Neural cell (in vitro differentiated cells): ENCODE measurements around the gene MAGI1. TPM values are rescaled to one million over a fixed set of nuclear protein-coding genes. Genes with fewer than 3 reads are reported as not detected.

Source experiments
- H2AFZ ChIP-seq: fragments of 200-600, 300-800 bp; sonication (generic), shearing (Covaris generic); 2 replicates; pipeline ENCODE4 v1.6.0; 2014; ENCODE audit warnings: low read depth, mild to moderate bottlenecking, antibody characterized with exemption, low read length, moderate library complexity
- H3F3A ChIP-seq: fragments of 200-600 bp; shearing (Covaris generic); 2 replicates; pipeline ENCODE4 v1.6.1; 2016; ENCODE audit warnings: mild to moderate bottlenecking, moderate library complexity, mixed read lengths, antibody characterized with exemption, low read length; ENCODE audit not compliant: insufficient read depth, poor library complexity, severe bottlenecking
- H3K27ac ChIP-seq: fragments of 200-600, 300-800 bp; sonication (generic), shearing (Covaris generic); 2 replicates; pipeline ENCODE4 v1.5.1; 2014; ENCODE audit warnings: mild to moderate bottlenecking, low read length, moderate library complexity
- H3K27me3 ChIP-seq: fragments of 300-800, 200-600 bp; sonication (generic), shearing (Covaris generic); 2 replicates; pipeline ENCODE4 v1.6.0; 2014; ENCODE audit warnings: mild to moderate bottlenecking, low read depth, low read length, moderate library complexity; ENCODE audit not compliant: insufficient read depth
- H3K36me3 ChIP-seq: fragments of 300-800, 200-600 bp; sonication (generic), shearing (Covaris generic); 2 replicates; pipeline ENCODE4 v1.5.1; 2014; ENCODE audit warnings: mild to moderate bottlenecking, antibody characterized with exemption, low read length, moderate library complexity; ENCODE audit not compliant: insufficient read depth
- H3K4me2 ChIP-seq: fragments of 300-800, 200-600 bp; sonication (generic), shearing (Covaris generic); 2 replicates; pipeline ENCODE4 v1.6.0; 2014; ENCODE audit warnings: mild to moderate bottlenecking, low read length
- H3K4me3 ChIP-seq: fragments of 300-800, 200-600 bp; sonication (generic), shearing (Covaris generic); 2 replicates; pipeline ENCODE4 v1.5.1; 2014; ENCODE audit warnings: mild to moderate bottlenecking, low read length, moderate library complexity
- H3K79me2 ChIP-seq: fragments of 200-600 bp; shearing (Covaris generic); replicated peaks from 2 replicates; pipeline ENCODE4 v1.6.0; 2014; ENCODE audit warnings: mild to moderate bottlenecking, low read length, moderate library complexity; ENCODE audit not compliant: insufficient read depth
- H3K9ac ChIP-seq: fragments of 300-800, 200-600 bp; sonication (generic), shearing (Covaris generic); 2 replicates; pipeline ENCODE4 v1.6.1; 2016; ENCODE audit warnings: mild to moderate bottlenecking, low read length, mixed read lengths
- H3K9me2 ChIP-seq: fragments of 200-600 bp; shearing (Covaris generic); 2 replicates; pipeline ENCODE4 v1.6.1; 2016; ENCODE audit warnings: mild to moderate bottlenecking, low read length, mixed read lengths; ENCODE audit not compliant: insufficient read depth
- H3K9me3 ChIP-seq: fragments of 200-600, 300-800 bp; sonication (generic), shearing (Covaris generic); 2 replicates; pipeline ENCODE4 v1.6.1; 2016; ENCODE audit warnings: mild to moderate bottlenecking, mixed run types, low read length, moderate library complexity, mixed read lengths
- H4K20me1 ChIP-seq: fragments of 200-600 bp; shearing (Covaris generic); 2 replicates; pipeline ENCODE4 v1.6.1; 2016; ENCODE audit warnings: mild to moderate bottlenecking, mixed run types; ENCODE audit not compliant: insufficient read depth
- EP300 ChIP-seq: fragments of 450-650 bp; conservative IDR thresholded peaks from 2 replicates; pipeline ENCODE4 v1.6.1; 2014; ENCODE audit warnings: antibody characterized with exemption, mild to moderate bottlenecking, moderate library complexity; ENCODE audit not compliant: poor library complexity, severe bottlenecking
- EZH2 ChIP-seq: fragments of 200-600, 300-800 bp; shearing (Covaris generic), sonication (generic); IDR thresholded peaks from 2 replicates; pipeline ENCODE4 v1.6.1; 2014; ENCODE audit warnings: antibody characterized with exemption, low read length, borderline replicate concordance, mild to moderate bottlenecking; ENCODE audit not compliant: insufficient read depth, poor library complexity, severe bottlenecking
- MXI1 ChIP-seq: fragments of 450-650 bp; conservative IDR thresholded peaks from 2 replicates; pipeline ENCODE4 v1.6.1; 2014; ENCODE audit warnings: antibody characterized with exemption, mild to moderate bottlenecking; ENCODE audit not compliant: poor library complexity, severe bottlenecking
- POLR2AphosphoS5 ChIP-seq: IDR thresholded peaks from 2 replicates; pipeline ENCODE4 v1.6.1; 2012
- RAD21 ChIP-seq: fragments of 450-650 bp; conservative IDR thresholded peaks from 2 replicates; pipeline ENCODE4 v1.6.1; 2014; ENCODE audit warnings: antibody characterized with exemption, mild to moderate bottlenecking, moderate library complexity
- SMC3 ChIP-seq: fragments of 450-650 bp; conservative IDR thresholded peaks from 2 replicates; pipeline ENCODE4 v1.6.1; 2014; ENCODE audit warnings: antibody characterized with exemption, mild to moderate bottlenecking, moderate library complexity; ENCODE audit not compliant: poor library complexity
- TAF1 ChIP-seq: IDR thresholded peaks from 2 replicates; pipeline ENCODE4 v1.6.1; 2012; ENCODE audit warnings: low read depth
- polyA plus RNA-seq: library from polyadenylated mRNA; depleted of rRNA; stranded (reverse); fragments of >200 nt; gene quantifications from 2 replicates; pipeline ENCODE4 v1.2.3, GENCODE V29; 2014
- TF ChIP-seq, protein P1 (sequence below): fragments of 450-650 bp; IDR thresholded peaks from 2 replicates; pipeline ENCODE4 v1.5.1; 2014; ENCODE audit warnings: antibody characterized with exemption, mild to moderate bottlenecking, moderate library complexity; ENCODE audit not compliant: poor library complexity, severe bottlenecking
- TF ChIP-seq, protein P2 (sequence below): IDR thresholded peaks from 2 replicates; pipeline ENCODE4 v1.6.1; 2012; ENCODE audit warnings: borderline replicate concordance

The MAGI1 gene
- polyA plus RNA-seq, 1 donor from 2014 or later, result 44.7 TPM

DNA sequence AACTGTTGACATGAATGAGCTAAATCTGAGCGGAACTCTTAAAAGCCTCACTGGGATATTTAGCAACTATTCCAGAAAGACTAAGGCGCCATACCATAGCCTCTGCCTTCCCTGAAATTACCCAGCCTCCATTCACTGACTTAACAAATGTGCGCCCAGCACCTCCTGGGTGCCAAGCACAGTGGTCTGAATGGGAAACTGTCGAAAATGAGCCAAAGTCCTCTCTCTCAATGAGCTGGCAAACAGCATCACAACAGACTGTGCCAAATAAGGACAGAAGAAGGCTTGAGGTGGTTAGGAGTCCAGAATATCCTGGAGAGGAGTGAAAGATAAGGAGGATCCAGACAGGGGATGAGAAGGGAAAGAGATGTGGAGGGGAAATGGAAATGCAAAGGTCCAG, 332.4 kb downstream of the MAGI1 start:
- H3K4me3 ChIP-seq, result no peak overlapping the region
- no peaks in the 10 kb centered on the region for H3F3A ChIP-seq
- no peaks in the 10 kb centered on the region for H3K36me3 ChIP-seq
- H3K79me2 ChIP-seq, result no peaks in the 10 kb centered on the region
- no peak for TF ChIP-seq EZH2
- TF ChIP-seq POLR2AphosphoS5, result no peak
- no peak for TF ChIP-seq EP300
- H3K9me3 ChIP-seq, result no peaks in the 10 kb centered on the region
- H2AFZ ChIP-seq, result no peak overlapping the region
- no peak overlapping the region for H3K4me2 ChIP-seq
- H3K27me3 ChIP-seq, result no peaks in the 10 kb centered on the region
- H3K9me2 ChIP-seq, result no peaks in the 10 kb centered on the region
- H3K27ac ChIP-seq, result no peak overlapping the region
- no peak overlapping the region for H3K9ac ChIP-seq
- no peaks in the 10 kb centered on the region for H4K20me1 ChIP-seq

DNA sequence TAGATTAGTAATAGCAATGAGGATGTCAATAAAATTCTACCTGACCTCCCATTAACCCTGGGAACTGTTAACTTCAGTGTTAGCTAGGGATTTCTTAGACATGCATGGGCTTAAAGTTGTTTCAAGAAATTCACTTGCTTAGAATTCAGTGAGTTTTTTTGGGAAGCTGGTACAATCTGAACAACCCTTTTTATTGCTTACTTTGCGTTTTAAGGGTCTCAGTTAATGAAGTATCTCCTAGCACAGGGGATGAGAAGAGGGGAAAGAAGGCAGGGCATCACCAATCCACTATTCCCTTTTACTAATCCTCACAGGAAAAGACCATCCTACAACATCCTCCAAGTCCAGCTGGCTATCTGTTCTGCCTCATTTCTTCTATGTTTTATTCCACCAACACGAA, 334.9 kb downstream of the MAGI1 start:
- TF ChIP-seq, protein P1, sequence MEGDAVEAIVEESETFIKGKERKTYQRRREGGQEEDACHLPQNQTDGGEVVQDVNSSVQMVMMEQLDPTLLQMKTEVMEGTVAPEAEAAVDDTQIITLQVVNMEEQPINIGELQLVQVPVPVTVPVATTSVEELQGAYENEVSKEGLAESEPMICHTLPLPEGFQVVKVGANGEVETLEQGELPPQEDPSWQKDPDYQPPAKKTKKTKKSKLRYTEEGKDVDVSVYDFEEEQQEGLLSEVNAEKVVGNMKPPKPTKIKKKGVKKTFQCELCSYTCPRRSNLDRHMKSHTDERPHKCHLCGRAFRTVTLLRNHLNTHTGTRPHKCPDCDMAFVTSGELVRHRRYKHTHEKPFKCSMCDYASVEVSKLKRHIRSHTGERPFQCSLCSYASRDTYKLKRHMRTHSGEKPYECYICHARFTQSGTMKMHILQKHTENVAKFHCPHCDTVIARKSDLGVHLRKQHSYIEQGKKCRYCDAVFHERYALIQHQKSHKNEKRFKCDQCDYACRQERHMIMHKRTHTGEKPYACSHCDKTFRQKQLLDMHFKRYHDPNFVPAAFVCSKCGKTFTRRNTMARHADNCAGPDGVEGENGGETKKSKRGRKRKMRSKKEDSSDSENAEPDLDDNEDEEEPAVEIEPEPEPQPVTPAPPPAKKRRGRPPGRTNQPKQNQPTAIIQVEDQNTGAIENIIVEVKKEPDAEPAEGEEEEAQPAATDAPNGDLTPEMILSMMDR, result no peak
- no peak for TF ChIP-seq TAF1
- TF ChIP-seq EP300, result no peak
- TF ChIP-seq MXI1, result no peak
- no peak for TF ChIP-seq EZH2
- TF ChIP-seq SMC3, result no peak
- TF ChIP-seq, protein P2, sequence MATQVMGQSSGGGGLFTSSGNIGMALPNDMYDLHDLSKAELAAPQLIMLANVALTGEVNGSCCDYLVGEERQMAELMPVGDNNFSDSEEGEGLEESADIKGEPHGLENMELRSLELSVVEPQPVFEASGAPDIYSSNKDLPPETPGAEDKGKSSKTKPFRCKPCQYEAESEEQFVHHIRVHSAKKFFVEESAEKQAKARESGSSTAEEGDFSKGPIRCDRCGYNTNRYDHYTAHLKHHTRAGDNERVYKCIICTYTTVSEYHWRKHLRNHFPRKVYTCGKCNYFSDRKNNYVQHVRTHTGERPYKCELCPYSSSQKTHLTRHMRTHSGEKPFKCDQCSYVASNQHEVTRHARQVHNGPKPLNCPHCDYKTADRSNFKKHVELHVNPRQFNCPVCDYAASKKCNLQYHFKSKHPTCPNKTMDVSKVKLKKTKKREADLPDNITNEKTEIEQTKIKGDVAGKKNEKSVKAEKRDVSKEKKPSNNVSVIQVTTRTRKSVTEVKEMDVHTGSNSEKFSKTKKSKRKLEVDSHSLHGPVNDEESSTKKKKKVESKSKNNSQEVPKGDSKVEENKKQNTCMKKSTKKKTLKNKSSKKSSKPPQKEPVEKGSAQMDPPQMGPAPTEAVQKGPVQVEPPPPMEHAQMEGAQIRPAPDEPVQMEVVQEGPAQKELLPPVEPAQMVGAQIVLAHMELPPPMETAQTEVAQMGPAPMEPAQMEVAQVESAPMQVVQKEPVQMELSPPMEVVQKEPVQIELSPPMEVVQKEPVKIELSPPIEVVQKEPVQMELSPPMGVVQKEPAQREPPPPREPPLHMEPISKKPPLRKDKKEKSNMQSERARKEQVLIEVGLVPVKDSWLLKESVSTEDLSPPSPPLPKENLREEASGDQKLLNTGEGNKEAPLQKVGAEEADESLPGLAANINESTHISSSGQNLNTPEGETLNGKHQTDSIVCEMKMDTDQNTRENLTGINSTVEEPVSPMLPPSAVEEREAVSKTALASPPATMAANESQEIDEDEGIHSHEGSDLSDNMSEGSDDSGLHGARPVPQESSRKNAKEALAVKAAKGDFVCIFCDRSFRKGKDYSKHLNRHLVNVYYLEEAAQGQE, result no peak
- TF ChIP-seq POLR2AphosphoS5, result no peak
- TF ChIP-seq RAD21, result no peak
- Histone ChIP-seq H3K9me2 (no peaks in the 10 kb centered on the region), H3K79me2 (no peaks in the 10 kb centered on the region), H4K20me1 (no peaks in the 10 kb centered on the region), H3K4me2 (no peak overlapping the region), H3K9me3 (no peaks in the 10 kb centered on the region), H2AFZ (no peak overlapping the region), H3K27ac (no peak overlapping the region), H3K36me3 (no peaks in the 10 kb centered on the region), H3K27me3 (no peaks in the 10 kb centered on the region), H3F3A (no peaks in the 10 kb centered on the region), H3K9ac (no peak overlapping the region), H3K4me3 (no peak overlapping the region)

DNA sequence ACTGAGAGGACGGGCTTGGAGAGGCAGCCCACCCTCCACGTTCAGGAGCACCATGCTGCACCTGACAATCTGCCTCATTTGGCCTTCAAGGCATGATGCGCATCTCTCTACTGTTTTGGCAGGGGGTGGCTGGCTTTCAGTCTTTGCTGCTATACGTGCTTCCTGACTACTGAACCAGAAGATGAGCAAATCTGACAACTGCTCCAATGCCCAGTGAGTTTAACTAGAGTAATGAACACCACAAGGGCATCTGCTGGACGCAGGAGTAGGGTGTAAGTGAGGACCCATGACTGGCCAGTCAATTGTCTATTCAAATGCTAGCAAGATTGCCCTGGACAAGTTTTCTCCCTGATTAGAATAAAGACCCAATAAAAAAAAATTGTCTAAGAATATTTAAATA, 335.7 kb downstream of the MAGI1 start:
- H3K79me2 ChIP-seq, result no peaks in the 10 kb centered on the region
- H4K20me1 ChIP-seq, result no peaks in the 10 kb centered on the region
- H3K9me3 ChIP-seq, result no peaks in the 10 kb centered on the region
- H3F3A ChIP-seq, result no peaks in the 10 kb centered on the region
- H3K36me3 ChIP-seq, result no peaks in the 10 kb centered on the region
- no peak overlapping the region for H3K4me2 ChIP-seq
- H3K27ac ChIP-seq, result no peak overlapping the region
- H3K27me3 ChIP-seq, result no peaks in the 10 kb centered on the region
- no peaks in the 10 kb centered on the region for H3K9me2 ChIP-seq
- no peak overlapping the region for H2AFZ ChIP-seq
- no peak for TF ChIP-seq EP300
- TF ChIP-seq, protein P2, result no peak
- H3K4me3 ChIP-seq, result no peak overlapping the region
- H3K9ac ChIP-seq, result no peak overlapping the region
